K562 (cell line): ENCODE measurements around the gene SRRM4.

Experiments
- CTCF ChIP-seq, 3 experiments: IDR thresholded peaks in 2 of 3; conservative IDR thresholded peaks in 1 of 3; 2 replicates each; pipeline ENCODE4 v1.5.1; 2011 to 2012; ENCODE audit warnings: low read length in 3 of 3, mild to moderate bottlenecking in 3 of 3, control low read depth in 2 of 3, improper control_type of control experiment in 1 of 3, inconsistent platforms in 1 of 3, low read depth in 1 of 3, mixed read lengths in 1 of 3, moderate library complexity in 1 of 3; ENCODE audit not compliant: insufficient read depth in 2 of 3
- EGR1 ChIP-seq: fragments of 450-650 bp; conservative IDR thresholded peaks from 2 replicates; pipeline ENCODE4 v1.6.1; 2017; ENCODE audit warnings: mild to moderate bottlenecking
- GTF2F1 ChIP-seq: IDR thresholded peaks from 2 replicates; pipeline ENCODE4 v1.6.1; 2011; ENCODE audit warnings: low read depth, low read length, improper control_type of control experiment
- PYGO2 ChIP-seq: fragments of 450-650 bp; IDR thresholded peaks from 2 replicates; pipeline ENCODE4 v1.6.1; 2016; ENCODE audit warnings: mild to moderate bottlenecking, missing genetic modification characterization, moderate library complexity, missing compliant biosample characterization
- RCOR1 ChIP-seq, 2 experiments: IDR thresholded peaks; 2 replicates each; pipeline ENCODE4 v1.6.1; 2012; ENCODE audit warnings: low read depth in 2 of 2, low read length in 2 of 2, borderline replicate concordance in 1 of 2, improper control_type of control experiment in 1 of 2
- YY1 ChIP-seq, 3 experiments: IDR thresholded peaks; 2 replicates each; pipeline ENCODE4 v1.6.1; 2011; ENCODE audit warnings: low read length in 2 of 3, mild to moderate bottlenecking in 2 of 3, moderate library complexity in 2 of 3, borderline replicate concordance in 1 of 3, control low read depth in 1 of 3, low read depth in 1 of 3; ENCODE audit not compliant: insufficient read depth in 3 of 3, insufficient replicate concordance in 2 of 3, control insufficient read depth in 1 of 3, insufficient read length in 1 of 3; ENCODE audit errors: extremely low read depth in 1 of 3
- ZFP30 ChIP-seq: fragments of 250-450 bp; sonication (Bioruptor Pico); IDR thresholded peaks from 2 replicates; pipeline ENCODE4 v1.8.0; 2022; ENCODE audit warnings: moderate library complexity, mild to moderate bottlenecking, inconsistent platforms, borderline replicate concordance

GRCh38 chr12:119068129-119068856 is 87.0 kb downstream of the SRRM4 start:
- TF ChIP-seq ZFP30, result no peak
- no peak for TF ChIP-seq GTF2F1
- no peak for TF ChIP-seq PYGO2
- TF ChIP-seq YY1 (IDR thresholded peaks at IDR 0.05; ENCODE audit: borderline replicate concordance in 1 of 3, control insufficient read depth in 1 of 3, extremely low read depth in 1 of 3, insufficient read depth in 3 of 3, insufficient read length in 1 of 3, insufficient replicate concordance in 2 of 3, low read depth in 1 of 3, low read length in 2 of 3), result no peak
- TF ChIP-seq RCOR1 (IDR thresholded peaks at IDR 0.05; ENCODE audit: borderline replicate concordance in 1 of 2, low read depth in 2 of 2, low read length in 2 of 2), result no peak
- no peak for TF ChIP-seq CTCF (IDR thresholded peaks at IDR 0.05 in 2 of 3, conservative IDR thresholded peaks at IDR 0.05 in 1 of 3; ENCODE audit: insufficient read depth in 2 of 3, low read depth in 1 of 3, low read length in 3 of 3)
- TF ChIP-seq EGR1, result no peak
